ENCODE data around the gene TOR1AIP1.

DNA sequence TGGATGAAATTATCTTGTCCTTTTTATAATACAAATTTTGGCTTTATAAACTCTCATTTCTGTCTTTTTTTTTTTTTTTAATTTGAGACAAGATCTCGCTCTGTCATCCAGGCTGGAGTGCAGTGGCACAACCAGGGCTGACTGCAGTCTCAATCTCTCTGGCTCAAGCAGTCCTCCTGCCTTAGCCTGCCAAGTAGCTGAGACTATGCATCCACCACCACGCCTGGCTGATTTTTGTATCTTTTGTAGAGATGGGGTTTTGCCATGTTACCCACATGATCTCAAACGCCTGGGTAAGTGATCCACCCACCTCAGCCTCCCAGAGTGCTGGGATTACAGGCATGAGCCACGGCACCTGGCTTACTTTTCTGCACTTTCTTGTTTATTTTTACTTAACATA, 7.5 kb downstream of the TOR1AIP1 start:
- TF ChIP-seq EZH2 (IDR thresholded peaks at IDR 0.05; ENCODE audit: low read length, unreplicated experiment), result no peak
- TF ChIP-seq, protein P1, sequence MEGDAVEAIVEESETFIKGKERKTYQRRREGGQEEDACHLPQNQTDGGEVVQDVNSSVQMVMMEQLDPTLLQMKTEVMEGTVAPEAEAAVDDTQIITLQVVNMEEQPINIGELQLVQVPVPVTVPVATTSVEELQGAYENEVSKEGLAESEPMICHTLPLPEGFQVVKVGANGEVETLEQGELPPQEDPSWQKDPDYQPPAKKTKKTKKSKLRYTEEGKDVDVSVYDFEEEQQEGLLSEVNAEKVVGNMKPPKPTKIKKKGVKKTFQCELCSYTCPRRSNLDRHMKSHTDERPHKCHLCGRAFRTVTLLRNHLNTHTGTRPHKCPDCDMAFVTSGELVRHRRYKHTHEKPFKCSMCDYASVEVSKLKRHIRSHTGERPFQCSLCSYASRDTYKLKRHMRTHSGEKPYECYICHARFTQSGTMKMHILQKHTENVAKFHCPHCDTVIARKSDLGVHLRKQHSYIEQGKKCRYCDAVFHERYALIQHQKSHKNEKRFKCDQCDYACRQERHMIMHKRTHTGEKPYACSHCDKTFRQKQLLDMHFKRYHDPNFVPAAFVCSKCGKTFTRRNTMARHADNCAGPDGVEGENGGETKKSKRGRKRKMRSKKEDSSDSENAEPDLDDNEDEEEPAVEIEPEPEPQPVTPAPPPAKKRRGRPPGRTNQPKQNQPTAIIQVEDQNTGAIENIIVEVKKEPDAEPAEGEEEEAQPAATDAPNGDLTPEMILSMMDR (conservative IDR thresholded peaks at IDR 0.05; ENCODE audit: low read depth, low read length), result no peak
- TF ChIP-seq EZH2phosphoT487 (IDR thresholded peaks at IDR 0.05; ENCODE audit: borderline replicate concordance, low read length), result no peak
